Raji (cell line): ENCODE results near the gene RAP1A.

Experiments used
- POLR2A ChIP-seq: IDR thresholded peaks from 2 replicates; pipeline ENCODE4 v1.6.1; 2011; ENCODE audit warnings: low read depth, low read length, control low read depth; ENCODE audit not compliant: insufficient read depth

Gene RAP1A

GRCh38 chr1:111719135-111719534 lies 99.5 kb downstream of the RAP1A start:
- no peak for TF ChIP-seq POLR2A

- TF ChIP-seq POLR2A, result no peak
These were observed 100.1 kb downstream of the RAP1A start for GRCh38 chr1:111719674-111720132.

DNA sequence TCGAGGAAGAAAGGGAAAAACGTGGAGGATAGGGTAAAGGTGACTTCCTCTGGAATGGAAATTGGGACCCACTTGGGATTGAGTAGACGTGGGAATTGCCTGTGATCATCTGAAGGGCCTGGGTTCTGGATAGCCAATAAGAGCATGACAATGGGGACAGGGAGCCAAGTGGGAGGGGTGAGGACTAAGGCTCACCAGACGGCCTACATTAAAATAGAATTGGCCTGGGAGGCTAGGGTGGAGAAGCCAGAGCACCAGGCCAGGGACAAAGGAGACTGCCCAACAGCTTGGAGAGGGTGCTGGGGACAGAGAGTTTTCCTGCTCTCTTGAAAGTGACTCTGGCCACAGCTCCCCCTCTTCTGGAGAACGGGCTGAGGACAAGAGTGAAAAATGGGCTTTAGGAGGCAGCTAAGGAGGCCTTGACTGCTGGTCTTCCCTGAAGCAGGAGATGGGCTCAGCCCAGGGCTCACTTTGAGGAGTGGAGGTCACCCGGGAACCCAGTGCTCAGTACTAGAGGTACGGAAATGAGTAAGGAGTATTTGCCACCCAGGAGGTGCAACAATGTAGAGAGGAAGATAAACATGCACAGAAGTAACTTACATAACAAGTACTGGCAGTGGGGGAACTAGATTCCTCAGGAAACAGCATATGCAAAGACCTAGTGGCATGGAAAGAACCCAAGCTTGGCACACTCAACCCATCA lies 100.8 kb downstream of the RAP1A start:
- TF ChIP-seq POLR2A, result no peak

DNA sequence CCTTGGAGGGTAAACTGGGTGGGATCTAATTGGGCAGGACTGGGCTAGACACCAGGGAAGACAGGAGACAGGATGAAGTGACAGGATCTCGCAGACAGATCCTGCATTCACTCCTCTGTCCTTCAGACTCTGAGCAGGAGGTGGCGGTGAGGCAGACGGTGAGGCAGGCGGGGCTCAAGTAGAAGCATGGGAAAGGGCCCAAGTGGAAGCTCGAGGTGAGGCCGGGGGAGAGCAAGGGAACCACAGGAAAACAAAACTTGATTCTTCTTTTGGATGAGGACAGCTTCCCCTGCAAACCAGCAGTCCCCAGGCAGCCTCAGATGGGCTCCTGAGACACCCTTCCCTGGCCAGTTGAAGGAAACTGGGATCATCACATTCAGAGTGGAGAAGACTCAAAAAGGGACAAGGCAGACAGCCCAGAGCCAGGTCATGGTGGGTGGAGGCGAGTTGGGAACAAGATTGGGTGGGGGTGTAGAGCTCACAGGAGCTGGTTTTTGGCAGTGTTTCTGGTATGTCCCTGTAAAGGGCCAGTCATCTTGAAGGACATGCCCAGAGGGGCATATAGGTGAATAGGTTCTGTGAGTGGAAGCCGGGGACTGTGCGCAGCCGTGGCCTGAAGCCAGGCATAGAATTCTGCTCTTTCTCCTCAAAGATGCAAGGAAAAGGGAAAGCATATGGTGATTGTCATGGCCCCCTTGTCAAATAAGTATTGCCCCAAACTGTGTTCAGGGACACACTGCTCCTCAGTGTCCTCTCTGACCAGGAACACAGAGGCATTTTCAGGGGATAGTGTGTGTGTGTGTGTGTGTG lies 101.6 kb downstream of the RAP1A start:
- TF ChIP-seq POLR2A, result no peak

DNA sequence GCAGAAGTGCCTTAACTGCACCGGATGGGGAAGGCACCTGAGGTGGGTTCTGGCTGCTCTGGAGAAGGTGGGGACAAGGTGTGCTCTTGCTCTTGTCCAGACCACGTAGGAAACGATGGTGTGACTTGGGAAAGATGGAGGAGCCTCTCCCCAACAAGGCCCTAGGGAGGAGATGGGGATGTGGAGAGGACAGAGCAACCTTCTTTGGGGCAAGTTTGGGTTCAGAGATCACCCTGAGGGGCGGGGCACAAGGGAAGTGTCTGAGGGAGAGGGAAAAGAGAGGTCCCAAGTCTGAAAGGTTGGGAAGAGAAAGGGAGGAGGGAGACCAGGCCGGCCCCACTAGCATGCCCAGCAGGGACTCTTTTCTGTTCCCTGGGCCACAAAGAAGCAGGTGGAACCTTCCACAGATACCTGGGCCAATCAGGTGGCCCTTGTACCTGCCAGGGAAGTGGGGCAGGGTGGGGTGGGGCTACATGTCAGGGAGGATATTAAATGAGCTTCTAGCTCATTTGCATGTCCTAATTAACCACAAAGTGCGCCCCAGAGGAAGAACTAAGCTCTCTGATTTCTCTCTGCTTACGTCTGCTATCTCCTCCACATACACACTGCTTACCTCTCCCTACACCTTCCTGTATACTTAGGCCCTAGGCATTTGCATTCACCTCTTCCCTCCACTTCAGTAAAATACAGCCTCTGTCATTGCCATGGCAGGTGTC lies 103.7 kb downstream of the RAP1A start:
- TF ChIP-seq POLR2A, result no peak

DNA sequence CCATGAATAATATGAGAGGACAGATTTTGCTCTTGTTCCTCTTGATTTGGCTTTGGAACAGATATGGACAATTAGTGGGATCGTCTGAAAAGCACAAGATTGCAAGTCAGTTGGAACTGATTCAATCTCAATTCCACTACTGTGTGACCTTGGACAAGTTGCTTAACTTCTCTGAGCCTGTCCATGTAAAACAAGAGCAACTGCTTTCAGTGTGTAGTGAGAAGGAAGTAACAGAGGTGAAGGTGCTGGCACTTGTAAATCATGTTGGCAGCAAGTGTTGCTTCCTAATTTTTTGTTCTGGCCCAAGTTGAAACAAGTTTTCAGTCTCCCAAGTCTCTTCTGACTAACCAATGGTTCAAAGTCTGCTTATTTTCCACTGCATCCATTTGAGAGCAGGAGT lies 104.3 kb downstream of the RAP1A start:
- no peak for TF ChIP-seq POLR2A

GRCh38 chr1:111725192-111725591 lies 105.6 kb downstream of the RAP1A start:
- TF ChIP-seq POLR2A, result no peak

DNA sequence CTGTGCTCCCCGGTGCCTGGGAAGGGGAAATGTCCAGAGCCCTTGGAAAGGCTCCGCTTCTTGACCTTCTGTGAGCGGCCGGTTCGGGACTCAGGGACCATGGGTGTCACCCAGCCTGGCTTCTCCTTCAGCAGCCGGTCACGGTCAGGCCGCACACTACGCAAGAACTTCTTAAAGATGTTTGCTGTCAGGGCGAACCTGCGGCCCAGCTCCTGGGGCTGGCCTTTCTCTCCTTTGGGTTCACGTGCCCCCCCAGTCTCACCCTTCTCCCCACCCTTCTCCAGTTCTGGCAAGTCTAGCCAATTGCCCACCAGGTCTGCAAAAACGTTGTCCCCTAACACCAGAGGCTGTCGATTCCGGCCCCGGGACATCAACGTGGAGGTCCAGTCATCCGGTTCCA lies 107.5 kb downstream of the RAP1A start:
- TF ChIP-seq POLR2A, result no peak

DNA sequence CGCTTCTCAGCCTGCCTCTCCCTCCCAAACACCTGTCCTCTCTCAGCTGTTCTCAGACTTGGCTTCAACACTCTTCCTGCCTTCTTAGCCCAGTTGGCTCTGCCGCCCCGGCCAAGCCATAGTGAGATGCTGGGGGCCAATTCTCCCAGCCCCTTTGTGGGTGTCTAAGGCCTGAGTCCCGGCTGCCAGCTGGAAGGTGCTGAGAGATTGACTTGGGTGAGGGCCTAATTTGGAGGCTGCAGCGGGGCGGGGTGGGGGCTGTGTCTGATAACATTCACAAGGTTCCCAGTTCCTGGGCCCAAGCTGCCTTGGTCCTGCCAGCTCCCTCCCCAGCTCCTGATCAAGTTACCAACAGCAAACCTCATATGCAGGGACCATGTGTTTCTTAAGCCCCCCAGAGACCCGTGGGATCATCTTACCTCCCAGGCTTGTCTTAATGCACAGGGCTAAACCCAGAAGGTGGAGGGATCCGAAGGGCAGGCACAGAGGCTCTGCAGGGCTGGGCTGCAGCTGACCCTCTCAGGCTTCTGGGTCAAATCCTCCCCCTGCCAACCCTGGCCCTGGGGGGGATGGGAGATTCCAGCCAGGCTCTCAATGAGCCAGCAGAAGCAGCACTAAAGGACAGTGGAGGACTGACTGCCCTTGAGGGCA lies 109.8 kb downstream of the RAP1A start:
- TF ChIP-seq POLR2A, result no peak

DNA sequence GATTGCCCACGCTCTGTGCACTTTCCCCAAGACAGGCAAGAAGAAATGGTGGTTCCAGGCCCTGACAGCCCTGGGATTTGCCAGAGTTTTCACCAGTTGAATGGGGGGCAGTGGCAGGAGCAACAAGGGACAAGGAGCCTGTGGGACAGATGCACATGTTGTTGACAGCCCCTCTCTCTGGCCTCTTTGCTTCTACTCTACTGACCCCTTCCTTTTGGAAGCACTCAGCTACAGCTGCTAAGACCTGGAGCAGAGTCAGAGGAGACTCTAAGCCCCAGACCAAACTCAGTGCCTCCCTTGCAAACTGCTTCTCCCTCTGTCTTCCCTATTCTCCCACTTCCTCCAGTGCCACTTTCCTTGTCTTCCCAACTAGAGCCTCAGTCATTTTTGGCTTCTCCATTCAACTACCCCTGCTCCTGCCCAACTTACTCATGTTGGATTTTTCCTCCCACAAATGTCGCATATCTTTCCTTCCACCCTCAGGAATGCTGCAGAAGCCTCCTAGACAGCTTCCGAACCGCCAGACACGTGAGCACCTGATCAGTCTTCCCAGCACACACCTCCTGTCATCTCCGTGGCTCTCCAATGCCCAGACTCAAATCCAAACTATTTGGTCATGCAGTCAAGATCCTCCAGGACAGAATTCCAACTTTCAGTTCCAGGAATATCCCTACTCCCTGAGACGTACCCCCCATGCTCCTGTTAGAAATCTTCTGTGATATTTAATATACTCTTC lies 110.5 kb downstream of the RAP1A start:
- no peak for TF ChIP-seq POLR2A

DNA sequence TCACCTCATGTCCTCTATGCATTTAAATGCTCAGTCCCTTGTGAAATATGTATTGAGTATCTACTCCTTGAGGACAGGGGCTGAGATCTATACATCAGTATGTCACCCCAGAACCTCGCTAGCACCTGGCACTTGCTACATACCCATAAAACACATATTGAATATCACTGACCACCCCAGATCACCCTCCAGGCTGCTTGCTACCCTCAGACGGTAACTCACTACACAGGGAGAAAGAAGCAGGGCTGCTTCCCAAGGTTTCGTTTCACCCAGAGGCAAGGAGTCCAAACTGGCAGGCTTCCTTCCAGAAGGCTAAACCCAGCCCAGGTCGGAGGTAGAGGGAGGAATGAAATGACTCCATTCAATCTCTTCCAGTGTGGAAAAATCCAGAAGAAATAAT lies 111.1 kb downstream of the RAP1A start:
- TF ChIP-seq POLR2A, result no peak

DNA sequence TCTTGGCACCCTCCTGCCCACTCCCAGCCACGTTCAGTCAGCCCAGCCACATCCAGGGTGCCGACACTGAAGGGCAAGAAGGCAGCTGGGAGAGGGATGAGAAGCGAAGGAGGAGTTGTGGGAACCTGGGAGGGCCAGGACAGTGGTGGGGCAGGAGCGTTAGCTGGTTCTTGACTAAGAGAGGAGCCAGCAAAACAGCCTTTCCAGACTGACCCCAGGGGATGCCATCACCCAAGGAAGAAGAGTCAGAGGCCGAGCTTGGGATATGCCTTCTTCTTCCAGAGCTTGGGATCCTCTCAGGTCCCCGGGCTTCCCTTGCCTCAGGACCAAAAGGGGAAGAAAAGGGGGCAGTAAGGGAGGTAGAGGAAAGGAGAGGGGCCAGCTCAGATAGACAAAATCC lies 112.4 kb downstream of the RAP1A start:
- TF ChIP-seq POLR2A, result no peak

GRCh38 chr1:111732718-111733117 lies 113.1 kb downstream of the RAP1A start:
- TF ChIP-seq POLR2A, result no peak

GRCh38 chr1:111733183-111733991 lies 113.8 kb downstream of the RAP1A start:
- TF ChIP-seq POLR2A, result no peak
